Body of pancreas (tissue), 4 donors: Measurements from ENCODE around the gene LDLRAD4. TPM values are rescaled to one million over a fixed set of nuclear protein-coding genes. Genes with fewer than 3 reads are reported as not detected.
A peak's percentile ranks its signal among the peaks of the same experiment; 100 is the strongest.

Experiments
- ATAC-seq: fragments of 150-250 bp; one replicate; pipeline ENCODE4 v1.9.1; 2016
- DNase-seq, 4 donors: peaks; one replicate each; pipeline ENCODE4 v3.0.0-alpha.2; 2019
- H3K27ac ChIP-seq, 4 donors: fragments of 200-600 bp; sonication (generic); 1 replicate in 3 of 4; 2 replicates in 1 of 4; pipeline versions ENCODE4 v1.5.1 to v1.6.1; 2016 to 2019; ENCODE audit warnings: mild to moderate bottlenecking in 1 of 4, mixed read lengths in 1 of 4, moderate library complexity in 1 of 4
- H3K27me3 ChIP-seq, 2 donors: fragments of 200-600 bp; sonication (generic); one replicate each; pipeline ENCODE4 v1.6.0; 2016; ENCODE audit warnings: mild to moderate bottlenecking in 1 of 2
- H3K36me3 ChIP-seq, 2 donors: fragments of 200-600 bp; sonication (generic); replicated peaks in 1 of 2; 2 replicates each; pipeline ENCODE4 v1.5.1; 2016; ENCODE audit warnings: low read depth in 2 of 2; ENCODE audit not compliant: insufficient read depth in 1 of 2
- H3K4me1 ChIP-seq: fragments of 200-600 bp; sonication (generic); one replicate; pipeline ENCODE4 v1.6.0; 2016
- H3K4me3 ChIP-seq, 2 donors: fragments of 200-600 bp; sonication (generic); 1 replicate in 1 of 2; 2 replicates in 1 of 2; pipeline ENCODE4 v1.5.1; 2016 to 2019
- H3K9me3 ChIP-seq, 3 donors: fragments of 200-600 bp; sonication (generic); 1 replicate in 2 of 3; 2 replicates in 1 of 3; pipeline ENCODE4 v1.5.1; 2016
- POLR2A ChIP-seq, 3 donors: fragments of 450-650 bp; IDR thresholded peaks; one replicate each; pipeline ENCODE4 v1.6.1; 2016; ENCODE audit warnings: antibody characterized with exemption in 3 of 3, mild to moderate bottlenecking in 2 of 3
- WGBS, 2 donors: methylation state at CpG; one replicate each; pipeline ENCODE4 v1.1.5; 2017; 5-methylcytosine and 5-hydroxymethylcytosine counted together
- intact Hi-C: fragments of 100-400 bp; cut with DNase I; formaldehyde crosslinking; loops from one replicate; pipeline ENCODE4 v1.15.1; 2023
- total RNA-seq, 2 donors: library from RNA; depleted of rRNA; stranded (reverse); fragments of >200 nt; gene quantifications; one replicate each; pipeline ENCODE4 v1.1.0, GENCODE V29; 2016
- TF ChIP-seq, protein P1 (sequence below), 7 experiments: fragments of 450-650 bp in 4 of 7; fragments of 200-600 bp in 3 of 7; sonication (generic) in 3 of 7; IDR thresholded peaks; one replicate each; pipeline ENCODE4 v1.5.1; 2016 to 2019; ENCODE audit warnings: antibody characterized with exemption in 7 of 7

Gene LDLRAD4
- total RNA-seq, 2 donors from 2014 or later = 8.6 to 35.9 TPM

DNA sequence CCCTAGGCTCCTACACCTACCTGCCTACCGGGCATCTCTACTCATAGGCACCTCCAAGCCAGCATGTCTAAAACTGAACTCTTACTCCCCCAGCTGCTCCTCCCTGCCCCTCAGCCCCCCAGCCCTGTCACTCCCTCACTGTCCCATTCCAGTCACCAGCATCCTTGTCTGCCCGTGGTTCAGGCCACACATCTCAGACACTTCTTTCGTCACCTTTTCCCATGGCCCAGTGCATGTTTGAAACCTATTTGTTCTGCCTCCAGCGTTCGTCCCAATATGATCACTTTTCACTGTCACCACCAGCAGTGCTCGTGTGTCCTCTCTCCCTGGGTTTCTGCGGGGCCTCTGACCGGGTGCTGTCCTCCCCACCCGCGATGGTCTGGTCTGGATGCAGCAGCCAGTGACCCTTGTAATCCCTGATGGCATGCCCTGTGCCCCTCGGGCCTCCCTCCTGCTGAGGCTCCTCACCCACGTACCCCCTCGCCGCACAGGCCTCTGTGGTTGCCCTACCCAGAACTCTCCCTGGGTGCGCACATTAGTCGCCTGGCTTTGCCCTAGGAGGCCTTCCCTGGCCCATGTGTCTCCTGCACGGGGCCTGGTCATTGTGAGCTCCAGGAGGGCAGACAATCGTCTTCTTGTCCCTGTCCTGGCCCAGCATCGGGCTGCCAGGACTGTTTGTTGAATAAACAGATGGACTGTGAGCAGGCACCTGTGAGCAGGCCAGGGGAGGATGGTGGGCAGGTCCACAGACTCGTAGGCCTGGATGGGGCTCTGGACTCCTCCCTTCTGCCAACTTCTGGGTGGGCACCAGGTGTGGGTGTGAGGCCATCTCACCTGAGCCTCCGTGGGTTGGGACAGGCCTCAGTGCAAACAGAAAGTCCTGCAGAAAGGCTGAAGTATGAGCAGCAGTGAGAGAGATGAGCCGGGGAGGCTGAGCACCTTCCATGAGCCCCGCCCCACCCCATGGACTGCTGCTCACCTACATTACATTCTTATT, 15.5 kb downstream of the LDLRAD4 start:
- intact Hi-C loops = no loop called here
- peak overlapping the region in 1 of 4 donors; percentile 34 for H3K27ac ChIP-seq
- WGBS, 2 donors = 80% methylated on average over 21 to 23 of the region's 23 CpGs
- H3K4me1 ChIP-seq = no peaks in the 10 kb centered on the region
- TF ChIP-seq, protein P1, sequence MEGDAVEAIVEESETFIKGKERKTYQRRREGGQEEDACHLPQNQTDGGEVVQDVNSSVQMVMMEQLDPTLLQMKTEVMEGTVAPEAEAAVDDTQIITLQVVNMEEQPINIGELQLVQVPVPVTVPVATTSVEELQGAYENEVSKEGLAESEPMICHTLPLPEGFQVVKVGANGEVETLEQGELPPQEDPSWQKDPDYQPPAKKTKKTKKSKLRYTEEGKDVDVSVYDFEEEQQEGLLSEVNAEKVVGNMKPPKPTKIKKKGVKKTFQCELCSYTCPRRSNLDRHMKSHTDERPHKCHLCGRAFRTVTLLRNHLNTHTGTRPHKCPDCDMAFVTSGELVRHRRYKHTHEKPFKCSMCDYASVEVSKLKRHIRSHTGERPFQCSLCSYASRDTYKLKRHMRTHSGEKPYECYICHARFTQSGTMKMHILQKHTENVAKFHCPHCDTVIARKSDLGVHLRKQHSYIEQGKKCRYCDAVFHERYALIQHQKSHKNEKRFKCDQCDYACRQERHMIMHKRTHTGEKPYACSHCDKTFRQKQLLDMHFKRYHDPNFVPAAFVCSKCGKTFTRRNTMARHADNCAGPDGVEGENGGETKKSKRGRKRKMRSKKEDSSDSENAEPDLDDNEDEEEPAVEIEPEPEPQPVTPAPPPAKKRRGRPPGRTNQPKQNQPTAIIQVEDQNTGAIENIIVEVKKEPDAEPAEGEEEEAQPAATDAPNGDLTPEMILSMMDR (IDR thresholded peaks at IDR 0.05) = no peak
- no peak for TF ChIP-seq POLR2A (IDR thresholded peaks at IDR 0.05)
- DNase-seq (peak in 1 of 4 donors; percentile 4), ATAC-seq (no peak)
- H3K9me3 ChIP-seq = no peaks in the 10 kb centered on the region
- no peaks in the 10 kb centered on the region for H3K27me3 ChIP-seq
- H3K4me3 ChIP-seq = no peak overlapping the region
- no peaks in the 10 kb centered on the region for H3K36me3 ChIP-seq

- Histone ChIP-seq H3K9me3 (no peaks in the 10 kb centered on the region), H3K27me3 (no peaks in the 10 kb centered on the region), H3K36me3 (no peaks in the 10 kb centered on the region), H3K4me3 (no peak overlapping the region), H3K27ac (no peak overlapping the region), H3K4me1 (no peaks in the 10 kb centered on the region)
- DNase-seq = peak in 2 of 4 donors; percentile 2 to 3
- WGBS, 2 donors = 72 to 76% methylated on average over 6 of the region's 6 CpGs
- intact Hi-C loops = no loop called here
- ATAC-seq = no peak
- TF ChIP-seq, protein P1 (IDR thresholded peaks at IDR 0.05) = no peak
- no peak for TF ChIP-seq POLR2A (IDR thresholded peaks at IDR 0.05)
These were observed 16.9 kb downstream of the LDLRAD4 start for GRCh38 chr18:13235421-13235831.

GRCh38 chr18:13235981-13236380, 17.4 kb downstream of the LDLRAD4 start:
- WGBS, 2 donors = 80 to 83% methylated on average over 8 of the region's 8 CpGs
- TF ChIP-seq POLR2A (IDR thresholded peaks at IDR 0.05) = no peak
- TF ChIP-seq, protein P1 (IDR thresholded peaks at IDR 0.05) = no peak
- Histone ChIP-seq H3K27ac (no peak overlapping the region), H3K9me3 (no peaks in the 10 kb centered on the region), H3K4me1 (no peaks in the 10 kb centered on the region), H3K4me3 (no peak overlapping the region), H3K27me3 (no peaks in the 10 kb centered on the region), H3K36me3 (no peaks in the 10 kb centered on the region)
- DNase-seq = peak; percentile 12 to 39 (median 31)
- peak; percentile 37 for ATAC-seq
- intact Hi-C loops = no loop called here

DNA sequence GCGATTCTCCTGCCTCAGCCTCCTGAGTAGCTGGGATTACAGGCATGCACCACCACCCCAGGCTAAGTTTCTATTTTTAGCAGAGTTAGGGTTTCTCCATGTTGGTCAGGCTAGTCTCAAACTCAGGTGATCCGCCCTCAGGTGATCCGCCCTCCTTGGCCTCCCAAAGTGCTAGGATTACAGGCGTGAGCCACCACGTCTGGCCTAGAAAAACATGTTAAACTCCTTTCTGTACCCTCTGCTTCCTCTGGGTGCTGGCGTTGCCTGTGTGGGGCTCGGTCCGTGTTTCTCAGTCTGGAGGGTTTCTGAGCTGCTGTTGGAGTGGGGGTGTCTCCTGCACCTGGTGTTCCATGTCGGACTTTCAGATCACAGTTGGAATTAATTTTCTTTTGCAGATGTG, 17.9 kb downstream of the LDLRAD4 start:
- H3K36me3 ChIP-seq = no peaks in the 10 kb centered on the region
- H3K27me3 ChIP-seq = no peaks in the 10 kb centered on the region
- ATAC-seq = no peak
- TF ChIP-seq, protein P1 (IDR thresholded peaks at IDR 0.05) = no peak
- no peak for TF ChIP-seq POLR2A (IDR thresholded peaks at IDR 0.05)
- no peaks in the 10 kb centered on the region for H3K9me3 ChIP-seq
- 86 to 91% methylated on average over 6 to 9 of the region's 9 CpGs for WGBS, 2 donors
- no peak overlapping the region for H3K4me3 ChIP-seq
- DNase-seq = peak in 2 of 4 donors; percentile 1 to 2
- no peak overlapping the region for H3K27ac ChIP-seq
- intact Hi-C loops = no loop called here
- H3K4me1 ChIP-seq = no peaks in the 10 kb centered on the region
